ENCODE results near the gene EDC3. TPM values are rescaled to one million over a fixed set of nuclear protein-coding genes. Genes with fewer than 3 reads are reported as not detected.

EDC3 gene
- total RNA-seq, 4 donors from 2014 or later = 12.7 to 22.7 (median 15.2) TPM

DNA sequence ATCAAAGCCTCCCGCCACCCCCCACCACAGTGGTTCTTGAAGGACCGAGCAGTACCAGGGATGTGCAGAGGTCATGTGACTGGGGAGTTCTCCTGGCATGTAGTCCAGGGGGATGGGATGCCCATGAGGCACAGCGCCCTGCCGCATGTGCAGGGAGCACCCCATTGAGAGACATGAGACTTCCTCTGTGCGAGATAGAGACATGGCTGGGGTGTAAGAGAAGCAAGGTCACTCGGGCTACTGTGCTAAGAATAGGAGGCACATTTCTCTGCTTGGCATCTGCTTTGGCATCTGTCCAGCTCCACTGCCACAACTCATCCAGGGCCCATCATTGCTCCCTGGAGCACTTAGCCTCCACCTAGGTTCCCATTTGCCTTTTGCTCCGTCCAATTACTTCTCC, 31.9 kb upstream of the EDC3 start:
- no peak for TF ChIP-seq CTCF (IDR thresholded peaks at IDR 0.05)
- ATAC-seq (ENCODE audit: low FRiP score) = no peak
- DNase-seq (ENCODE audit: low spot score) = no peak

GRCh38 chr15:74726774-74727164, 30.9 kb upstream of the EDC3 start:
- DNase-seq (ENCODE audit: low spot score) = no peak
- ATAC-seq (ENCODE audit: low FRiP score) = no peak
- no peak for TF ChIP-seq CTCF (IDR thresholded peaks at IDR 0.05)

DNA sequence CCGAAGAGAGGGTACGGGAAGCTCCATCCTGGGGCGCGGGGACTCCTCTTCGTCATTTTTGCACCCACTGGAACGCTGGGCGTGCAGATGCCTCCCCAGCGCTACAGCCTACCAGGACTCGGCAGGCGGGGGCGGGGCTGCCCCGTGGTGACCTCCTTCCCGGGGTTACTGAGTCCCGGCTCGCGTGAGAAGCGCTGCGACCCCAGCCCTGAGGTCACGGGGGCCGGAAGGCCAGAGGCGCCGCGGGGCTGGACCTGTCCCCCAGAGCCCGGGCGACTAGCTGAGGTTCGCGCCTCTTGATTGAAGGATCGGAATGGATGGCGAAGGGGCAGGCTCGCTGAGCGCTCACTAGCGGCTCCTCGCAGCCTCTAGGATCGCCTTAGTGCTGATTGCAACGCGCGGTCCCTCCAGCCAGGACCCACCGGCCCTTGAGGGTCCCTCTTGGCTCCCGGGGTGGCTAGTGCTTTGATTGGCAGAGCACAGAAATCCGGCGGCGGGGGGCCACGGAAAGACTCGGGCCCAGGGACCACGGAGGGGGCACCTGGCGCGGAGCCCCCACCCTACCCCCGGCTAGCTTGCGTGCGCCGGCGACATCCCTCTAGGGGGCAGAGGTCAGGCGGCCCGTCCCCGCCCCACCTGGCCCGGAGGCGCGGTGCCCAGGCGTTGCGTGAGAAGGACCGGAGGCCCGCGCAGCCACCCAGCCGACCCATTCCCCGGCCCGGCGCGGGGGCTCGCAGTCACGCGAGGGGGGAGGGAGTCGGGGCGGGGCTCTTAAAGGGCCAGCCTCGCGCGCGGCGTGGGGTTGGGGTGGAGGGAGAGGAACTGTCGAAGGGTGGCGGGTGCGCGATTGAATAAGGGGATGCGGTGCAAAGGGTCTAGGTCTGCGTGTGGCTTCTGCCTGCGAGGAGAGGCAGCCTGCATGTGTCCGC, 30.3 kb upstream of the EDC3 start:
- ATAC-seq (ENCODE audit: low FRiP score) (peak; percentile 48), DNase-seq (ENCODE audit: low spot score) (no peak)
- TF ChIP-seq CTCF (IDR thresholded peaks at IDR 0.05) = no peak

GRCh38 chr15:74725225-74725774, 29.5 kb upstream of the EDC3 start, which contains the start of gene CYP1A1:
TSS of gene CYP1A1 (minus strand) at chr15:74725528. CDS start at chr15:74723097, 2,431 bp downstream.
- no peak for TF ChIP-seq CTCF (IDR thresholded peaks at IDR 0.05)
- DNase-seq (ENCODE audit: low spot score) (no peak), ATAC-seq (ENCODE audit: low FRiP score) (peak; percentile 37)

DNA sequence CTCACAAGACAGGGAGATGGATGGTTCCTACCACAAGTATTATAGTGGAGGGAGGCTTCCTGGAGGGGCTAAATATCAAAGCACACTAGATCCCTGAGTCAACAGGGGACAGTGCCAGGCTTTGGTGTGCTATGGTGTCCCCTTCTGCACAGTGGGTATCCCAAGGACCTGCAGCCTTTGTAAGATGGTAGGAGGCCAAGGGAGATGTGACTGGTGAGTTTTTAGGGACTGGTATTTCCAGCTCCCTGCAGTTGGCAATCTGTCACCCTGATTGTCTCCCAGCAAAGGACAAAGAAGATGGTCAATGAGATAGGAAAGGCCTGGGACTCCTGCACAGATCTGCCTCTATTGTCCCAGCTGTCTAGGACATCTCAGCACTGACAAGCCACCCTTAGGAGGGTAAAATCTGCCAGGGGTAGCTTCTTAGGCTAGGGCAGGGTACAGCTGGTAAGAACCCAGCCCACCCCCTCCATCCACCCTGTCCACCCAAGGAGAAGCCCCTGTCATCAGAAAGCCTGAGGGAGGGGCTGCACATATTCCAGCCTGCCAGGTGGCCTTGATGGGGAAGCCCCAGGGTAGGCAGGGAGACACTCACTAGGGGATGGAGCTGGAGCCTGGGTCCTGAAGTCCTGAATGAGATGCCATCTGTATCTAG, 28.9 kb upstream of the EDC3 start:
- TF ChIP-seq CTCF (IDR thresholded peaks at IDR 0.05) = no peak
- ATAC-seq (ENCODE audit: low FRiP score) (no peak), DNase-seq (ENCODE audit: low spot score) (no peak)

DNA sequence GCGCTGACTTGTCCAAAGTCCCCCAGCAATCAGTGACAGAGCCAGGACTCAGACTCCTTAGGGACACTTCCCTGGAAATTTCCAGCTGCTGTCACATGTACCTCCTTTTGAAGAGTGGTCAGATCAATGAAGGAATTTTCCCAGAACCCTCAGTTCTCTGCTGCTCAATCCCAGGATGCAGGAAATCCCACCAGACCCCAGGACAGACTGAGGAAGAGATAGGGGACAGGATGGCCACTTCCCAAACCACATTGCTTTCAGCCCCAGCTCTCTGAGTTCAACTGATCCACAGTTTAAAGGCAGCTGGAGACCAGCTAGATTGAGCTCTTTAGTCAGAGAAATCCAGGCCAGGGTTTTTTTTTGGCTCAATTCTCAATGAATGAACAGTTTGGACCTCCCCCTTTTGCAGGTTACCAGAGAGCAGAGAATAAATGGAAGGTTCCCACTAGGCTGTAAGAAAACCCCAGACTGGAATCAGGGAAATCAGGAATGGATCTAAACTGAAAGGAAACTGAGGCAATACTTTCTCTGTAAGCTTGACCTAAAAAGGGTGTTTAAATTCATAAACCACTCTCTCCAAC, 28.0 kb upstream of the EDC3 start:
- no peak for TF ChIP-seq CTCF (IDR thresholded peaks at IDR 0.05)
- ATAC-seq (ENCODE audit: low FRiP score) = no peak
- DNase-seq (ENCODE audit: low spot score) = no peak
